Vagina (tissue), 2 donors: ENCODE data around the gene LUZP1. TPM values are rescaled to one million over a fixed set of nuclear protein-coding genes. Genes with fewer than 3 reads are reported as not detected.
"Not testable (repeated sequence)": the region's sequence is repeated elsewhere in the genome, so short reads cannot be mapped to it uniquely, and the experiment has no call there.

Experiments
- DNase-seq, 2 donors: peaks; one replicate each; pipeline ENCODE4 v3.0.0-alpha.2; 2017; ENCODE audit errors: extremely low spot score in 2 of 2
- H3K27ac ChIP-seq: fragments of 200-600 bp; sonication (generic); one replicate; pipeline ENCODE4 v1.5.1; 2019
- H3K27me3 ChIP-seq: fragments of 200-600 bp; sonication (generic); one replicate; pipeline ENCODE4 v1.5.1; 2019
- H3K36me3 ChIP-seq, 2 donors: fragments of 200-600 bp; sonication (generic); one replicate each; pipeline ENCODE4 v1.5.1; 2017 to 2019
- H3K4me1 ChIP-seq: fragments of 200-600 bp; sonication (generic); one replicate; pipeline ENCODE4 v1.5.1; 2019
- H3K4me3 ChIP-seq, 2 donors: fragments of 200-600 bp; sonication (generic); 1 replicate in 1 of 2; 2 replicates in 1 of 2; pipeline ENCODE4 v1.5.1; 2016 to 2019
- H3K9me3 ChIP-seq: fragments of 200-600 bp; sonication (generic); one replicate; pipeline ENCODE4 v1.5.1; 2019
- CTCF ChIP-seq, 3 experiments: fragments of 450-650 bp in 2 of 3; fragments of 200-600 bp in 1 of 3; sonication (generic) in 1 of 3; IDR thresholded peaks; one replicate each; pipeline ENCODE4 v1.5.1; 2017 to 2019; ENCODE audit warnings: antibody characterized with exemption in 3 of 3, mild to moderate bottlenecking in 2 of 3, moderate library complexity in 2 of 3
- POLR2A ChIP-seq, 2 donors: fragments of 450-650 bp; IDR thresholded peaks; one replicate each; pipeline ENCODE4 v1.6.1; 2017; ENCODE audit warnings: antibody characterized with exemption in 2 of 2, mild to moderate bottlenecking in 2 of 2, moderate library complexity in 2 of 2
- POLR2AphosphoS5 ChIP-seq, 2 donors: sonication (generic); formaldehyde crosslinking; IDR thresholded peaks; one replicate each; pipeline ENCODE4 v1.9.0; 2017; ENCODE audit warnings: antibody characterized with exemption in 2 of 2, mild to moderate bottlenecking in 2 of 2, low read depth in 1 of 2; ENCODE audit not compliant: insufficient read depth in 1 of 2
- intact Hi-C: fragments of 100-400 bp; cut with DNase I; formaldehyde crosslinking; loops from one replicate; pipeline ENCODE4 v1.15.1; 2023
- total RNA-seq: library from RNA; depleted of rRNA; stranded (reverse); fragments of >200 nt; gene quantifications from one replicate; pipeline ENCODE4 v1.2.3, GENCODE V29; 2016

LUZP1 gene
- total RNA-seq, 1 donor from 2014 or later: 23.8 TPM

- H3K27ac ChIP-seq: no peak overlapping the region
- no peak for DNase-seq
- no peaks in the 10 kb centered on the region for H3K36me3 ChIP-seq
- intact Hi-C loops: loop anchor here (5.0 kb wide), 1 partner anchor 597 kb away; no protein-coding TSS in a partner anchor
- no peak for TF ChIP-seq POLR2AphosphoS5 (IDR thresholded peaks at IDR 0.05; ENCODE audit: insufficient read depth in 1 of 2, low read depth in 1 of 2)
- TF ChIP-seq POLR2A (IDR thresholded peaks at IDR 0.05): no peak
- TF ChIP-seq CTCF (IDR thresholded peaks at IDR 0.05): no peak
- no peaks in the 10 kb centered on the region for H3K9me3 ChIP-seq
- H3K4me3 ChIP-seq: no peak overlapping the region
- no peaks in the 10 kb centered on the region for H3K27me3 ChIP-seq
- H3K4me1 ChIP-seq: no peaks in the 10 kb centered on the region
Measured at GRCh38 chr1:23209770-23210169, 41.1 kb upstream of the LUZP1 start.

- TF ChIP-seq CTCF (IDR thresholded peaks at IDR 0.05) (no peak), POLR2AphosphoS5 (IDR thresholded peaks at IDR 0.05; ENCODE audit: insufficient read depth in 1 of 2, low read depth in 1 of 2) (no peak), POLR2A (IDR thresholded peaks at IDR 0.05) (no peak)
- Histone ChIP-seq H3K4me3 (no peak overlapping the region), H3K27ac (no peak overlapping the region), H3K4me1 (no peaks in the 10 kb centered on the region), H3K9me3 (no peaks in the 10 kb centered on the region), H3K36me3 (no peaks in the 10 kb centered on the region), H3K27me3 (no peaks in the 10 kb centered on the region)
- no peak for DNase-seq
- intact Hi-C loops: loop anchor here (5.0 kb wide), 1 partner anchor 596 kb away; no protein-coding TSS in a partner anchor
Measured at GRCh38 chr1:23208527-23208926, 39.9 kb upstream of the LUZP1 start.

GRCh38 chr1:23207733-23208132, 39.1 kb upstream of the LUZP1 start:
- H3K27ac ChIP-seq, H3K27me3 ChIP-seq, DNase-seq: not testable (repeated sequence)

GRCh38 chr1:23202263-23202749, 33.6 kb upstream of the LUZP1 start:
- no peaks in the 10 kb centered on the region for H3K36me3 ChIP-seq
- H3K4me1 ChIP-seq: no peaks in the 10 kb centered on the region
- H3K27me3 ChIP-seq: no peaks in the 10 kb centered on the region
- H3K4me3 ChIP-seq: no peak overlapping the region
- intact Hi-C loops: no loop called here
- DNase-seq: no peak
- H3K9me3 ChIP-seq: no peaks in the 10 kb centered on the region
- H3K27ac ChIP-seq: no peak overlapping the region
- no peak for TF ChIP-seq POLR2AphosphoS5 (IDR thresholded peaks at IDR 0.05; ENCODE audit: insufficient read depth in 1 of 2, low read depth in 1 of 2)
- no peak for TF ChIP-seq CTCF (IDR thresholded peaks at IDR 0.05)
- TF ChIP-seq POLR2A (IDR thresholded peaks at IDR 0.05): no peak

More at GRCh38 chr1:23207733-23208132, 39.1 kb upstream of the LUZP1 start:
- not testable (repeated sequence) for H3K9me3 ChIP-seq, H3K36me3 ChIP-seq, H3K4me1 ChIP-seq, H3K4me3 ChIP-seq
- intact Hi-C loops: loop anchor here (5.0 kb wide), 1 partner anchor 595 kb away; no protein-coding TSS in a partner anchor

- H3K9me3 ChIP-seq: no peaks in the 10 kb centered on the region
- no peak overlapping the region for H3K4me3 ChIP-seq
- DNase-seq: no peak
- H3K27me3 ChIP-seq: no peaks in the 10 kb centered on the region
- TF ChIP-seq POLR2A (IDR thresholded peaks at IDR 0.05) (no peak), POLR2AphosphoS5 (IDR thresholded peaks at IDR 0.05; ENCODE audit: insufficient read depth in 1 of 2, low read depth in 1 of 2) (no peak), CTCF (IDR thresholded peaks at IDR 0.05) (no peak)
- H3K27ac ChIP-seq: no peak overlapping the region
- intact Hi-C loops: no loop called here
- H3K36me3 ChIP-seq: no peaks in the 10 kb centered on the region
- H3K4me1 ChIP-seq: no peaks in the 10 kb centered on the region
Measured at GRCh38 chr1:23200883-23201282, 32.2 kb upstream of the LUZP1 start.
